Germinal center (tissue), 1 donor: ENCODE data around the gene WRAP73.

Experiments
- DNase-seq: peaks from one replicate; pipeline ENCODE4 v3.0.0; 2012; ENCODE audit warnings: mixed read lengths, low spot score

WRAP73 gene, protein sequence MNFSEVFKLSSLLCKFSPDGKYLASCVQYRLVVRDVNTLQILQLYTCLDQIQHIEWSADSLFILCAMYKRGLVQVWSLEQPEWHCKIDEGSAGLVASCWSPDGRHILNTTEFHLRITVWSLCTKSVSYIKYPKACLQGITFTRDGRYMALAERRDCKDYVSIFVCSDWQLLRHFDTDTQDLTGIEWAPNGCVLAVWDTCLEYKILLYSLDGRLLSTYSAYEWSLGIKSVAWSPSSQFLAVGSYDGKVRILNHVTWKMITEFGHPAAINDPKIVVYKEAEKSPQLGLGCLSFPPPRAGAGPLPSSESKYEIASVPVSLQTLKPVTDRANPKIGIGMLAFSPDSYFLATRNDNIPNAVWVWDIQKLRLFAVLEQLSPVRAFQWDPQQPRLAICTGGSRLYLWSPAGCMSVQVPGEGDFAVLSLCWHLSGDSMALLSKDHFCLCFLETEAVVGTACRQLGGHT

DNA sequence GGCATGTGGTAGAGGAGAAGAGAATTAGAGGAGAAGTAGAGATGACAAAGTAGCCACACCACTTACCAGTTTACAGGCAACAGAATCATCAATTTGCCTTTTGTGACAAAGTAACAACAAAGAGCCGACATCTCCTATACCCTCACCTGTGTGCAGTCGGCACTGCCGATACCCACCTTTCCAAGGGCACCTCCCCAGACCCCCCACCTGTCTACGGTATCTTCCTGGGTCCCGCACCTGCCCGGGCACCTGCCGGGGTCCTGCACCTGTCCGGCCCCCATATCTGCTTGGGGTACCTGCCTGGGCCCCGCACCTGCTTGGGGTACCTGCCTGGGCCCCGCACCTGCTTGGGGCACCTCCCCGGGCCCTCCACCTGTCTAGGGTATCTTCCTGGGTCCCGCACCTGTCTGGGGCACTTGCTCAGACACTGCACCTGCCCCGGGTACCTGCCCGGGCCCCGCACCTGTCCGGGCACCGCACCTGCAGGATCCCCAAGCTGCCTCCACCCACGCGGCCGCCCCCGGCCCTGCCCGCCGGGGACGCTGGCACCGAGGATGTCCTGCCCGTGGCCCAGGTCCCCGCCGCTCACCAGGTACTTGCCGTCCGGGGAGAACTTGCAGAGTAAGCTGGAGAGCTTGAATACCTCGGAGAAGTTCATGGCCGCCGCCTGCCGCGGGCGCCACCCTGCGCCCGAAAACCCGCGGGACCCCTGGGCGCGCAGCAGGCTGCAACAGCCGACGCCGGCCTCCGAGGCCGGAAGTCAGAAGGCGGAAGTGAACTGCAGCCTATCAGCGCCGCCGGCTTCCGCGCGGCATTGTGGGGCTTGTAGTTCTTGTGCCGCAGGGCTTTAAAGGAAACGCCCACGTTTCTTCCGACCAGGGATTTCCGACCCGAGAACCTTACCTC is at the start of gene WRAP73:
WRAP73 (minus strand) TSS at position 762 of the 906 bp plus-strand sequence; CDS start at position 658, 104 bp downstream.
- peak; percentile 92 for DNase-seq

DNA sequence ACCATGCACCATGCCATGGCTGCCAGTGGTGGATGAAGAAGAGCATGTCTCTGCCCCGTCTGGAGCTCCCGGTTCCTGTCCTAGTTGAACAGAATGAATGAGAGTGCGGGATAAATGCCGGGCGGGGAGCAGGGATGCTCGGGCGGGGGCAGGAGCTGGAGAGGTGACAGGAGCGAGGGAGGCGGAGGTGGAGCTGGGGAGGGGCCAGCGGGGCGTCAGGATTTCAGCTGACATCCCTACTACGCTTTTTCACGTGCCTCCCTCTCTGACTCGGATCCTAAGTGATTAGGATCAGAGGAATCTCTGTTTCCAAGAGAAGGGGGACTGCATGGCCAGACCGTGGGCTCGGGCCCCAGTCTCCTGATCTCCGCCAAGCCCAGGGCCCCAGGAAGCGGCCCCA is 49.7 kb upstream of the WRAP73 start:
- no peak for DNase-seq

DNA sequence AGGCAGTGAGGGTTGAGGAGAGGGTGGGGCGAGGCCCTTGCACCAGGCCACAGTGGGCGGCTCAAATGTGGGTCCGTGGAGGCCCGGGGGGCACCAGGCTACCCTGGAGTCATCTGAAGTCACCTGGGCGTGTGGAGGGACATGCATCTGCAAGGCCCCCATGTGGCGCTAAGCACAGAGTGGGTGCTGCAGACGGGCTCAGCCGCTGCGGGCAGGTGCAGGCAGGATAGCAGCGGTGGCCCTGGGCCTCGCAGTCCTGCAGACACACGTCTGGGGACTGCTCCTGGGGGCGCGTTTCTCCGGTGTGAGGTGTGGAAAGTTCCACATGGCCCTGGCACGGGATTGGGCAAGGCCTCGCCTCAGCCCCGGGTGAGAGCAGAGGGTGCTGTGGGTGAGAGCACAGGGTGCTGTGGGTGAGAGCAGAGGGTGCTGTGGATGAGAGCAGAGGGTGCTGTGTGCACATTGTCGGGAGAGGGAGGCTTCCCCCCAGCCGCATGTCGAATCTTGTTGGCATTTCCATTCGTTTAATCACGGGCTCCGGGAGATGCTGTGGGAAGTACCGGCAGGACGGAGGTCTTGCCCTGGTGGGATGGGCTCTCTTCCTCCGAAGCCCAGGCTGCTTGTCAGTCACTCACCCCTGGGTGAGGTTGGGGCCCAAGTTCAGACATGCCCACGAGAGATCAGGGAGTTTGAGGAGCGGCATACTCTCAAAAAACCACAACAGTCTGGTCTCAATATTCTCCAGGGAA is 48.9 kb upstream of the WRAP73 start:
- no peak for DNase-seq

DNA sequence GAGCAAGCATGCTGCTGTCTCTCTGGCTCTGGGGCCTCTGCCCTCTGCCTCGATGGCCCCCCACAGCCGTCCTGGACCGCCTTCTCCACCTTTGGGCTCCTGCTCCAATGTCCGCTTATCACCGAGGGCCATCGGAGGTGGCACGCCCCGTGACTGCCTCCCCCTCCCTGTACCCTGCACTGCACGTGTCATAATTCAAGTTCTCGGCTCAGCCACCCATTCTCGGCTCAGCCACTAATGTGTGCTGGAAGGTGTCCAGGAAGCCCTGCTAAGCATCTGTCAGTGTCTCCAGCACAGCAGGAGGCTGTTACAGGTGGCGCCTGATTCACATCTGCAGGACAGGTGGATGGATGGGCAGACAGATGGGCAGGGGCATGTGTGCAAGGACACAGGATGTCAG is 47.9 kb upstream of the WRAP73 start:
- no peak for DNase-seq

DNA sequence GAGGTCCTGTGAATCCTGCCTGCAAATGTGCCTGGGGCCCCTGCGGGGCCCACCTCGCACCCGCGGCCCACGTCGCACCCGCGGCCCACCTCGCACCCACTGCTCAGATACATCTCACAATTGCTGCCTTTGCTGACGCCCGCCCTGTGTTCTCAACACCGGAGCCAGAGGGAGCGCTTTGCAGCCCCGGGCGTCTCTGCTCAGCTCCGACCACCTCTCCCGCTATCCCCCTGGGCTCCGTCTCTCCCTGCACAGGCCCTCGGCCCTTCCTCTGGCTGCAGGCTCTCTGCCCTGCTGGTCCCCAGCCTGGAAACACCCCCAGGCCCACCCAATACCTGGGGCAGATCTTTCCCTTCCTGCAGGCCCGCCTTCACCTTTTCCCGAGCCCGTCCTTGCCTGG is 47.2 kb upstream of the WRAP73 start:
- DNase-seq = no peak

DNA sequence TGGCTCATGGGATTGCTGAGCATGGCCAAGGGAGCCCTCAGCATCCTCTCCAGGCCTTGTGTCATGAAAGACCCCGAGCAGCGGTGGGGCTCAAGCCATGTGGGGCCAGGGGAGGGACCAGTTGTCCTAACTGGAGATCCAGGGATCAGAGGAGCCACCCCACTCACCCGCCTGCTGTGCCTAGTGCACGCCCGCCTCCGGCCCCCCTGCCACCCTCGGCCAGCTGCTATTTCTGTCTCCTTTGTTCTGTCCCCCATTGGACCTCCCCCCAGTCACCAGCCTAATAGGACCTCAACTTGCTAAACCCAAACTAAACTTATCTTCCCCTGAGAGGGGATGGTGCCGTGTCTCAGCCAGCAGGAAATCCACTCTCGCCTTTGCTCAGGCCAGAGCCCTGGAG is 46.8 kb upstream of the WRAP73 start:
- no peak for DNase-seq

DNA sequence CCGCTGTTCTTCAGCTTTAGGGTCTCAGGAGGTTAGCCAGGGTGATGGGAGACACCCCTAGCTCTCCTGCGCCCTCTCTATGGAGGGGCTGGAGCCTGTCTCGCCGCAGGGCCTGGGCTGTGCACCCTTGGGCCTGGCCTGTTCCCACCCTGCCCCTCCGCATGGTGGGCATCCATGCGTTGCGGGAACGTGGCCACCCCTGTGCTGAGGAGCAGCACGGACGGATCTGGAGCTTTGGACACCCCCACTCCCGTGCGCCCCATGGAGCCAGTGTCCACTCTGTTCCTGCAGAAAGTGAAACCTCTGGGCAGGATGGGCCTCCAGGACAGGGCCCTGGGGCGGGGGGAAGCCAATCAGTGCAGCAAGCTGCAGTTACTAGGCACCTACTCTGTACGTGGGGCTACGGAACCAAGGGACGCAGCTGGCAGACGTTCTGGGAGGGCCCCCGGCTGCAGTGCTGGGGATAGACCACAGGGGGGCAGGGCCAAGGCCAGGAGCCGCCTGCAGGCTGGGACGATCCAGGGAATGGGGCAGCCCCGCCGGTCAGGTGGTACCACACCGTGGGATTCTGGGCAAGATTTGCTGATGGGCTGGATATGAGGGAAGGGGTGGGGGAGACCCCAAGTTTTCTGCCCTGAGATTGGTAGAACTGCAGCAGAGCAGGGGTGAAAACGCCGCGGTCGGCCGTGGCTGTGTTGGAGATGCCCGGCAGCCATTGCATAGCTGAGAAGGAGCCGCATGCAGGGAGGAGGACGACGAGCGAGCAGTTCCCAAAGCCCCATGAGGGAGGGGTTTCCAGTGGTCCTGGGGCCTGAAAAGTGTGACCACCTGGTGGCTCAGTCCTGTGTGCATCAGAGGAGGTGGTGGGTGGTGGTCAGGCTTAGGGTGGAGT is 45.7 kb upstream of the WRAP73 start:
- DNase-seq = peak; percentile 71

DNA sequence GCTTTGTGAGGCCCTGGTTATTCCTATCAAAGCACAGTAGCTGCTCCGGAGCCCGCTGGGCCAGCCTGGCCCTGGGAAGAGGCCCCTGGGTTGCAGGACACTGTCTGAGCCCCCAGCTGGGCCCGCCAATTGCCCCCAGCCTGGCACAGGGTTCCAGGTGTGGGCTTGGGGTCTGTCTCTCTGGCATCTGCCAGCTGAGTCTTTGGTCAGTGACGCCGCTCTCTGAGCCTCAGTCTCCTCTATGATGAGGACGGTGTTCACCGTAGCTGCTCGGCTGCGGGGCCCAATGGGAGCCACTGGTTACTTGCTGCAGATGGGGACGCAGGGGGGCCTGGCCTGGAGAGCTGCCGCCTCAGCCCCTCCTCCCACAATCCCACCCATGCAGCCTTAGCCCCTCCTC is 43.4 kb upstream of the WRAP73 start:
- DNase-seq = no peak

DNA sequence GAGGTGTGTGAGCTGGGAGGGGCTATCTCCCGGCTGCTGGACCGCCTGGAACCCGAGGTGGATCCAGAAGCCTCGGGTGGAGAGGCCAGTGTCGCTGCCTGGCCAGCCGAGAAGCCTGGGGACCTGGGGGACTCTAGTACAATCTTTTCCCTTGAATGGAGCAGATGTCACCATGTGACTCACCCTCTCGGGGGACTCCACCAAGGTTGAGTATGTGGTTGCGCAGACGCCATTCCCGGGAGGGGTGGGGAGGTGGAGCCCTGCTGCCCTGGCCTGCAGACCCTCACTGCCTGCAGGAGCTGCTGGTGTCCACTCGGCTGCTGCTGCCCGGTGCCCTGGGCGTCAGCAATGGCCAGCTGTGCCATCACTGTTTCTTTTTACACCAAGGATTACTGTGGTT is 42.7 kb upstream of the WRAP73 start:
- DNase-seq = no peak

DNA sequence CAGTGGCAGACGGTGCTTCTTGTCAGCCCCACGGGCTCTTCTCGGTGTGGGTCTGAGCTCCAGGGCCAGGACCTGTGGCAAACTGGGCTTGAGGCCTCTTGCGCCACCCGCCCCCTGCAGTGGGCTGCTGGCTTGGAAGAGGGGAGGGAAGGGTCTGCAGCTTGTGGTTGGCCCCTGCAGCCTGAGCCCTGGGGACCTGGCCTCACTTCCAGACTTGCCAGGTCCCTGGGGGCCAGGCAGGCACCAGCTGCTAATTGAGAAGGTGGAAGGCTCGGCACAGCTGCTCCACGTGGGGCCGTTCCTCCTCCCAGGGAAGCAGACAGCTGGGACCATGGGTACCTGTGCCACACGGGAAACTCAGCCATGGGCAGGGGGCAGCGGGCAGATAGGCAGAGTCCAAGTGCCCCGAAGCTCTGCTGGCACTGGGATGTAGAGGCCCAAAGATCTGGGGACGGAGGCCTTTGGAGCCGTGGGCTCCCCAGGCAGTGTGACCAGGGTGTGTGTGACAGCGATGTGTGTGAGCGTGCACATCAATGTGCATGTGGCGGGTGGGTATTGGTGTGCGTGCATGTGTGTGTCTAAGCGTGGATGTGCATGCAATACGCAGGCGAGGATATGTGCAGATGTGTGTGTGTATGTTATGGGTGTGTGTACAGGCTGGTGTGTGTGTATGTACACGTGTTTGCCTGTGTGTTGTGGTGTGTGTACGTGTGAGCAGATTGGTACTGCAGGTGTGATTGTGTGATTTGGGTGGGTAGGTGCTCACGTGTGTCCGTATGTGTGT is 41.7 kb upstream of the WRAP73 start:
- no peak for DNase-seq

DNA sequence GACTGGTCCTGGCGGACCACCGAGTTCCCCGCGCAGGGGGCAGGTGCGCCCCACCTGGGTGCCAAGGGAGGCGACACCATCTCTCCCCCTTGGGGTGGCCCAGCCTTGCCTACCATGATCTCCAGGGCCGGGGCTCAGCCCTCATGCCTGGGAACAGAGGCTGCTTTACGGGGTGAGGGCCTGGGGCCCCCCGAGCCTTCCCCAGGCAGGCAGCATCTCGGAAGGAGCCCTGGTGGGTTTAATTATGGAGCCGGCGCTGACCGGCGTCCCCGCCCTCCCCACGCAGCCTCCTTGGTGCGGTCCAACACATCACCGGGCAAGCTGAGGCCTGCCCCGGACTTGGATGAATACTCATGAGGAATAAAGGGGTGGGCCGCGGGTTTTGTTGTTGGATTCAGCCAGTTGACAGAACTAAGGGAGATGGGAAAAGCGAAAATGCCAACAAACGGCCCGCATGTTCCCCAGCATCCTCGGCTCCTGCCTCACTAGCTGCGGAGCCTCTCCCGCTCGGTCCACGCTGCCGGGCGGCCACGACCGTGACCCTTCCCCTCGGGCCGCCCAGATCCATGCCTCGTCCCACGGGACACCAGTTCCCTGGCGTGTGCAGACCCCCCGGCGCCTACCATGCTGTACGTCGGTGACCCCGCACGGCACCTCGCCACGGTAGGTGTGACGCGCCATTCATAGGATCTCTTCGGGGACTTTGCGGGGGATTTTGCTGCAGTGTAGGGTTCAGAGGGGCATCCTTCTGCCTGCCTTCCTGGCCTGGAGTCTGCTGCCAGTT is 40.6 kb upstream of the WRAP73 start:
- no peak for DNase-seq

DNA sequence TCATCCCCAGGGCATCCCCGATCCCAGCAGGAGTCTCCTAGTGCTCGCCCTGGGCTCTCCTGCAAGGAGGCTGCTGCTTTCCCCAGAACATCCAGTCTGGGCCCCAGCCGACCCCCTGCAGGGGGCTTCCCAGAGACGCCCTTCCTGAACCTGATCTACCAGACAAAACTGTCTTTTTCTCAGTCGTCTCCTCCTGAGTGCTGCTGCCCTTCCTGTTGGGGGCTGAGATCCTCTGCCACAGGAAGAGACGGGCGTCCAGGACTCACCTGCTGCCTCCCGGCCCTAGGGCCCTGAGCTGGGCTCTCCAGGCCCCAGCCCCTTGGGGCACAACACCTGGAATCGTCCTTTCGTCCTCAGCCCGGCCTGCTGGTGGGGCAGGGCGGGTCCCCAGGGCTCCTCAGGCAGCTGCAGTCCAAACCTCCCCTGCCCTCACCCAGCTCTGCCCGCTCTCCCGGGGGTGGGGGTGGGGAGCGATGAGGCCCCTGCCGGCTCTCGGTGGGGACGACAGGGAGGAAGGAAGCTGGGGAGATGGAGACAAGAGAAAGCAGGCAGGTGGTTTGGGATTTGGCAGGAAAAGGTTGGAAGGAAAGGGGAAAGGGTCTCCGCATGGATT is 39.3 kb upstream of the WRAP73 start:
- no peak for DNase-seq

DNA sequence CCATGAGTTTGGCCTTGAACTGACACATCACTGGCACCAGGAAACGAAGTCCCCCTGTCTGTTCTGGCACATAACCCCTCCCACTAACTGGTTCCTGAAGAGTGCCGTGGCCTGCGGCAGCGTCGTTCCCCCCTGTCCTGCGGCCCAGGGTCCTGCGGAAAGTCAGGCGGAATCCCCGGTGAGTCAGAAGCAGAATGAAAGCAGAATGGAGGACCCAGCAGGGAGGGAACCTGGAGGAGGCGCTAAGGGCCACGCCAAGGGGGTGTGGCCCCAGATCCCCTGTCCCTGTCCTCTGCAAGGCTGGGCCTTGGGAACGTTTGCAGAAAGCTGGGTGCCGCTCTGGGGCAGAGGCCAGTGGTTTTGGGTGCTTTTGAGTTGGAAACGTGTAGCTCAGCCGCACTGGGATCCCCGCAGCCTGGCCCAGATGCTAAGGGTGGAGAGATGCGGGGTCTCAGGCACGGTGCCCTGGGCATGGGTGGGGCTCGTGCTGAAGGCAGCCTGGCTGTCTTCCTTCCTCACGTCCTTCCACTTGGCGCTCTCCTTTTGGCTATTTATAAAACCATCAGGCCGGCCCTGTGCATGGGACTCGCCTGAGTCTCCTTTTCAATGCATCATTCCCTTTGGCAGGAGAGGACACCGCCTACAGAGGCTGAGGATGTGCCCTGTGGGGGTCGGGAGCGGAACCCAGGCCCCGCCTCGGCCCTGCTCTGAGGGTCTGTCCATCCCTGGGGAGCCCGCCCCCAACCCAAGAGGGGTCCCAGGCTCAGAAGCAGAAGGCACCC is 38.6 kb upstream of the WRAP73 start:
- DNase-seq = no peak

DNA sequence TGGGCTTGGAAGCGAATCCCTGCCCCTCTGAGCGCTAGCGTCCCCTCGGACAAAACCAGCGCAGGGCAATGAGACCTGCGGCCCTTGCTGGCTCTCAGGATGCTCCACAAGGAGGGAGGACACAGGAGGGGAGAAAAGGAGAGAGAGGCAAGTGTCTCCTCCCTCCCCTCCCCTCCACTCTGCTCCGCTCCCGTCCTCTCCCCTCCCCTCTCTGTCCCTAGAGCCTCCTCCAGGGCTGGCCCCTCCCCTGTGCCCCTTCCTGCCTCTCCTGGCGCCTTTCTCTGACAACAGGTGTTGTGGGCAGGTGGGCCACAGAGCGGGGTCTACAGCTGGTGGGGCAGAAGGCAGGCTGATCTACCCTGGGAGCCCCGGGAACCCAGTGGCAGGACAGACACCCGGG is 37.6 kb upstream of the WRAP73 start:
- DNase-seq = no peak

DNA sequence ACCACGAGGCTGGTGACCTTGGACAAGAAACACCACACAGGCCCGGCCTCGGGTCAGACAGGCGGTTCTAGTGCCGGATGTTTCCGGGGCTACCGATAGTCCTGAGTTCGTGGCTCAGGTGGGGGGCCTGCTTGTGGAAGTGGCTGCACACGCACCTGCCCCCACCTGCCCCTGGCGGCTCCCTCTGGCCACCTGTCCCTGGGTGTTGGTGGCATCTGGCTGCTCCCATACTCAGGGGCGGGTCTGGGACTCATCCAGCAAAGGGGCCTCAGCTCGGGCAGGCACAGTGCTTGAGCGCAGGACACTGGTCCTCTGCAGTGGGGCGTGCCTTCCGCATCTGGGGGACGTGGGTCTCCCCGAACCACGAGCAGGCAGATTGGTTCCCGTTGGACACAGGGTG is 36.0 kb upstream of the WRAP73 start:
- no peak for DNase-seq

DNA sequence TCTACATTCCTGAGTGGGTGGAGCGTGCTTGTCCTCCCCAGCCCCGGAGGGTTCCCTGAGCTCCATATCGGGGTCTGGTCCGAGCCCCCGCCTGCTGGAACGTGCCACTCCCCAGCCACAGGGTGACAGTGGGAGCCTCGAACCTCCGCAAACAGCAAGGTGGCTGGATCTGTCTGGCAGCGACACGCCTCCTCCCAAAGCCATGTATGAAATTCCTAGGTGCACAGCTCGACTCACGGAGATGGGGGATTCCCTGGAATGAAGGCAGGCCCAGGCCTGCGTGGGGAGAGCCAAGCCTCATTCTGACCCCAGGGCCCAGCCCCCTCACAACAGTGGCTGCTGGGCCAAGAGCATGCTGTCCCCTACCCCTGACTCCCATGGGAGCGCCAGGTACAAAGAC is 35.3 kb upstream of the WRAP73 start:
- DNase-seq = no peak

DNA sequence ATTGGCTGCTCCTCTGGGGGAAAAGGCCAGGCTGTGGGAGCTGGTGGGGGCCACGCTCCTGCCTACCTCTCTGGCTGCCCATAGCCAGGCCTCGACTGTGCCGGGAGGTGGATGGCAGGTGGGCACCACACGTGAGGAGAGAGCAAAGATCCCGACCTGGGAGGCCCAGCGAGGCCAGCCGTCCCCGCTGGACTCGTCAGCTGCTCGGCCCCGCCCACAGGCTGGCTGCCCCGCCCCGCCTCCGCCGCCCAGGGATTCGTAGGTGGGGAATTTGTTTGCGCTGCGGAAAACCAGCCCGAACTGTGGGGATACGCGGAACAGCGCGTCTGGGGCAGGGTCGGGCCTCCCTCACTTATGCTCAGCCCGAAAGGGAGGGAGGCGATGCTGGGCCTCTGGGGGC is 34.1 kb upstream of the WRAP73 start:
- no peak for DNase-seq

DNA sequence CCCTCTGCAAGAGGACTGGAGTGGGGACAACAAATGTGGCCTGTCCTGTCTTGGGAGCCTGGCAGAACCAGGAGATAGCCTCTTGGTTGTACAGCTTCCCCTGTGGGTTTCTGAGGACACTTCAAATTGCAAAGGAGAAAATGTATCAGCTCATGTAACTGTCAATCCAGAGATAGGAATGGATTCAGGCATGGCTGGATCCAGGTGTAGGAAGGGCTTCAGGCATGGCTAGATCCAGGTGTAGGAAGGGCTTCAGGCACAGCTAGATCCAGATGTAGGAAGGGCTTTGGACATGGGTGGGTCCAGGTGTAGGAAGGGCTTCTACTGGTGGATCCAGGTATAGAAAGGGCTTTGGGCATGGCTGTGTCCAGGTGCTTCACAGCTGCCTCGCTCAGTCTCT is 33.3 kb upstream of the WRAP73 start:
- no peak for DNase-seq
